GM21619 (cell line): ENCODE data around the gene ZNF326.
"Not testable (repeated sequence)": the region's sequence is repeated elsewhere in the genome, so short reads cannot be mapped to it uniquely, and the experiment has no call there.

Source experiments
- ATAC-seq: cut with Tn5 transposase; IDR thresholded peaks from one replicate; pipeline ENCODE4 v1.9.1; 2021; ENCODE audit not compliant: unreplicated experiment

The ZNF326 gene

DNA sequence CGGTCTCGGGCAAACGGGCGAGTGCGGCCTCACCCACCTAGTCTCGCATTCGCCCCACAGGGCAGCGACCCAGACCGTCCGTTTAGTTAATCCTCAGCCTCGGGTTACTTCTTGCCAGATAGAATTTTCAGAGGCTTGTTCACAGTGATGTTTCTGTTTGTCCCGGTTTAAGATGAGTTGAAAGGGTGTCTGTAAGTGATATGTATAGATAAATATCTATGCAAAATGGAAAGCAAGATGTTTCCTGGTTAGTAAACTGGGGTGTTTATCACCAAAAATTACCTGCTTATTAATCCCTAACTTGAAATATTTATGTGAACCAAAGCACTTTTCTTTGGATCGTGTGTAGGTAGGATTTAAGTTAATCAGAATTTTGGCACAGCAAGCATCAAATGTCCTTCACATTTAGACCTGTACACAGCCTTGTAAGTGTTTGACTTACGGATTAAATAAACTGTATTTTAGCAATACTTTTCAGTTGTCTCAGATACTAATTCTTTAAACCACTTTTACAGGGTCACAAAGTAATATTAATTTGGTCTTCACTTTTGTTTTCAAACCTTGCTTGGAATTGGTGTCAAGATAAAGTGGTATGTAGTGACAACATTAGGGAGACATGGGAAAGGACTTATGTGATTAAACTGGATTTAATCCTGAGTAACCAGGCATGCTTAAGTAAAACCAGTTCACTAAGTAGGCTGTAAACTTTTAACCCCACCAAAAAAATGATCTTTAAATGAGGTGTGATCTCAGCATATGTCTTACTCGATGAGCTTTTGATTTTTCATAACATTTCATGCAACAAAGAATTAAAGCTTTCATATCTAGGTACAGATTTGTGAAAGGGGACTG, 914 bp downstream of the ZNF326 start:
- ATAC-seq, result no peak

DNA sequence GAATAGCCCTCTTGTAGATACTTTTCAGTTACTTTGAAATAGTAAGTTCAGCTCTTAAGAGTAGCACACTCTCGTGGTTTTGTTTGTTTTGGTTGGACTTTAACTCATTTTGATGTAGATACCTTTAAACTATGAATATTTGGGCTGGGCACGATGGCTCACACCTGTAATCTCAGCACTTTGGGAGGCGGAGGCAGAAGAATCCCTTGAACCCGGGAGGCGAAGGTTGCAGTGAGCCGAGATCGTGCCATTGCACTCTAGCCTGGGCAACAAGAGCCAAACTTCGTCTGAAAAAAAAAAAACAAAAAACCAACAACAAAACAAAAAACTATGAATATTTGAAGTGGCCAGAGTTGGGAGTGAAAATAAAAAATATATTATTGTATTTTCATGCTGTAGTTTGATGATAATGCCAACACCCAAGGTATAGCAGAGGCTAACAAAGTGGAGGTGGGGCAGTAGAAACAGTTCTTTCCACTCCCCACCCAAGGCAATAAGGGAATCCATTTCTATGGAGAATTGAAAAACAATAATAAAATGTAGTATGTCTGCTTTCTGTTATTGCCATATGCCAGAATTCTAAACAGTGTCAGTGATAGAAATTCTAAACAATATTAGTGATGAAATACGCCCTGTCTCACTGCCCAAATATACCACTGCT, 1.7 kb downstream of the ZNF326 start:
- ATAC-seq, result no peak

DNA sequence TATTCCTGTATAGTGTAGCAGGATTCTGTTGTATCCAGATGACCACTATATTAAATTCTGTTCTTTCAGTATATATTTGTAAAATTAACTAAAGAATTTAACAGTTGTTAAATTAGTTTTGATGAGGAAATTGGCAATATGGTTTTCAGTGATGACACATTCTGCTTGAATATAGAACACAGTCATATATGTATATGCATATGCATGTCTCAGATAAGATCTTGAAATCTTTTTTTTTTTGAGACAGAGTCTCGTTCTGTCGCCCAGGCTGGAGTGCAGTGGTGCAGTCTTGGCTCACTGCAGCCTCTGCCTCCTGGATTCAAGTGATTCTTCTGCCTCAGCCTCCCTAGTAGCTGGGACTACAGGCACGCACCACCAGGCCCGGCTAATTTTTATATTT, 2.2 kb downstream of the ZNF326 start:
- not testable (repeated sequence) for ATAC-seq

DNA sequence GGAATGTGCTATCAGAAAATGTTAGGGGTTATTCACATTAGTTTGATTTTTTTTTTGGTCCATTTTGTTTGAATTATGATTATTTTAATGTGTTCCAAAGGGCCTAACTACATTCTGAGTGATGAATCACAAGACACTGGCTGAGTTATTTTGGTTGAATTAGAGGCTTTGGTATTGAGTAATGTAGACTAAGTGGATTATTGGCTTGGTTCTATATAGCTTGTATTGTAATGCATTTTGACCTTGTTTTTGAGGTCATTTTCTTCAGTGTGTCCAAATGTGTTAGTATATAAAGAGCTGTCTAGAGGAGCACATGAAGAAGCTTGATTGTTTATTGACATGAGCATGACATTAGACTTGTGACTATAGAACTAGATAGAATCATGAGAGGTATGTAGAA, 3.4 kb downstream of the ZNF326 start:
- no peak for ATAC-seq

DNA sequence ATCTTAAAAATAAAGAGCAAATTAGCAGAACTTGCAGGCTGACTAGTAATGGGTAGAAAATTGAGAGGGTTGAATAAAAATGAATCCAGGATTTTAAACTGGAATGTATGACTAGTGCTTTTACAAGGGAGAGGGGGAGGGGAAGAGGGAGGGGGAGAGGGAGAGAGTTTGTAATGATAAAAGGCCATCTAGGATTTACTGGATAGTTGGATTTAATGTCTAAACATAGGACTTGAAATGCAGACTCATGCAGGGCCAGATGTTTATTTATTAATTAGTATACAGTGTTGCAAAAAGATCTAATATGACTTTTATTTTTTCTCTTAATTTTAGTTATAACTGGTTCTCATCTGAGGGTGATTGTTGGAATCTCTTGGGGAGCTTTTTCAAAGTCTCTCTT, 4.3 kb downstream of the ZNF326 start:
- no peak for ATAC-seq

DNA sequence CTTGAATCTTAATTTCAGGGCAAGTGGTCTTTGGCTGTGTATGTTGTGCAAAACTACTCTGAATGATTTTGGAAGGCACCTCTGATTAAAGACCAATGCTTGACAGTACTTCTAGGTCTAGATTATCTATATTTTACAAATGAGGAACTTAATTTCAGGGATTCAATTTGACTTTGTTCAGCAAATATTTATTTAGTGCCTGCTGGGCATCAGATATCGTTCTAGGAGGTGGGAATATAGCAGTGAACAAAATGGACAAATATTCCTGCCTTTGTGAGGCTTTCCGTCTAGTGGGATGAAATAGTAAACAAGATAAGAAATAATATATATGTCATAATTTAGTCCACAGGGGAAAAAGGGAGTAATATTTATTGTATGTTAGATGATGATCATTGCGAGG, 4.7 kb downstream of the ZNF326 start:
- no peak for ATAC-seq

DNA sequence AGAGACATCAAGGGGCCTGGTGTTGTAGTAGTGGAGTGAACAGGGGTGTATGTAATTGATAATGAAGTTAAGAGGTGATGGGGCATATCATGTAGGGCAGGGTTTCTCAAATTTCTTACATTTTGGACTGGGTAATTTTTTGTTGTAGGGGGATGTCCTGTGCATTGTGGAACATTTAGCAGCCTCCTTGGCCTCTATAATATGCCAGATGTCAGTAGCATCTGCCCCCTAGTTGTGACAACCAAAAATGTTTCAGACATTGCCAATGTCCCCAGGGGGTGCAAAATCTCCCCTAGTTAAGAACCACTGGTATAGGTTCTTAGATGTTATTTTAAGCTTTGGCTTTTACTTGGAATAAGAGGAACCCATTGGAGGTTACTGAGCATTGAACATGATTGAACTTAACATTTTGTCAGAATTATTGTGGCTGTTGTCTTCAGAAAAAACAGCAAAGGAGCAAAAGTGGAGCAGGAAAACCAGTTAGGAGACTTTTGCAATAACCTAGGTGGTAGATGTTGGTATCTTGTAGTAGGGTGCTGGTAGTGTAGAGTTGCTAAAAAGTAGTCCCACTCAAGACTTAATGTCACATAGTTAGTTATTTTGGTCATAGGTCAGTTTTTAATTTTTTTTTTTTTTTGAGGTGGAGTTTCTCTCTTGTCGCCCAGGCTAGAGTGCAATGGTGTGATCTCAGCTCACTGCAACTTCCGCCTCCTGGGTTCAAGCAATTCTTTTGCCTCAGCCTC, 6.2 kb downstream of the ZNF326 start:
- ATAC-seq, result no peak

DNA sequence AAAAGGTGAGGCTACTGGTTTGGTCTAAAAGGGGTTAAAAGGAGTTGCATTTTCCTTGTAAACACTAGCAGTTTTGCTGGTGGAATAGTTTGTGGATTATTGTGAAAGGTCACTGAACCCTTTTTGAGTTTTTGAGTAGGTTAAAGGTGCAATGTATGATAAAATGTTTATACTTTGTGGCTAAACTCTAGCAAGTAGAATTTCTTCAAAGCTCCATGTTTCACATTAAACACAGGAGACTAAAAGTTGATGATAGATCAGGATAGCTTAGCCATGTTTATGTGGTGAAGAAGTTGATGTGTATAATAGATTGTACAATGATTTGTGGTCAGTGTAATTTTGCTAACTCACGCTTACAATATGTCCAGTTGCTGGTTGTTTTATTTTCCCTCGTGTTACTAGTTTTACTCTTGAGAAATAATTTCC, 13.1 kb downstream of the ZNF326 start:
- no peak for ATAC-seq

DNA sequence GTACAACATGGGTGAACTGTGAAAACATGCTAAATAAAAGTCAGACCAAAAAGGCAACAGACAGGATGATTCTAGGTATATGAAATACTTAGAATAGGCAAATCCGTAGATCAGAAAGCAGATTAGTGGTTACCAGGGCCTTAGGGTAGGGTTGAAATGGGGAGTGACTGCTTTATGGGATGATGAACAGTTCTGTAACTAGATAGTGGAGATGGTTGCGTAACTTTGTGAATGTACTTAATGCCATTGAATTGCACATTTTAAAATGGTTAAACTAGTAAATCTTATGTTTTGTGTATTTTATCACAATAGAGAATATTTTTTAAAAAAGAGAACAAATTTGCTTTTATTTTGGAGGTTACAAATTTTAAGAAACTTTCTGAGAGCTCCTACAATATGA, 17.4 kb downstream of the ZNF326 start:
- no peak for ATAC-seq

DNA sequence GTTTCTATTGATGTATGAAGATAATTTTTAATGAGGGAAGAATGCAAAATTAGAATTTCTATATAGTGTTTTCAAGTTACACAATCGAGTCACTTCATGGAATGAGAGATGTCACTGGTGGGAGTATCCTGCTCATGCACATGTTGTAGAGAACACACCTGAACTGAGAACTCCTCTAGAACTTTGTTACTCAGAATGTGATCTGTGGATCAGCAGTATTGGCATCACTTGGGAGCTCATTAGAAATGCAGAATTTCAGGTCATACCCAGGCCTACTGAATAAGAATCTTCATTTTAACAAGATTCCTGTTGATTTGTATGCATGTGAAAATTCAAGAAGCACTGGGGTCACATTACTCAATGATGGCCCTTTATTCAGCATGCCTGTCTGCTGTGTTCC, 28.8 kb downstream of the ZNF326 start:
- ATAC-seq, result no peak

DNA sequence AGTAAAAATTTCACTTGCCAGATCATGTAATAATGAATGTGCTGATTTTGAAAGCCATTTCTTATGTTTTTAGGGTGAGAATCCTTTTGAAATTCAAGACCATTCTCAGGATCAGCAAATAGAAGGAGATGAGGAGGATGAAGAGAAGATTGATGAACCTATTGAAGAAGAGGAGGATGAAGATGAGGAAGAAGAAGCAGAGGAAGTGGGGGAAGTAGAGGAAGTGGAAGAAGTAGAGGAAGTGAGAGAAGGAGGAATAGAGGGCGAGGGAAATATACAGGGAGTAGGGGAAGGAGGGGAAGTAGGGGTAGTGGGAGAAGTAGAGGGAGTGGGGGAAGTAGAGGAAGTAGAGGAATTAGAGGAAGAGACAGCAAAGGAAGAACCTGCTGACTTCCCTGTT, 32.4 kb downstream of the ZNF326 start:
- no peak for ATAC-seq

DNA sequence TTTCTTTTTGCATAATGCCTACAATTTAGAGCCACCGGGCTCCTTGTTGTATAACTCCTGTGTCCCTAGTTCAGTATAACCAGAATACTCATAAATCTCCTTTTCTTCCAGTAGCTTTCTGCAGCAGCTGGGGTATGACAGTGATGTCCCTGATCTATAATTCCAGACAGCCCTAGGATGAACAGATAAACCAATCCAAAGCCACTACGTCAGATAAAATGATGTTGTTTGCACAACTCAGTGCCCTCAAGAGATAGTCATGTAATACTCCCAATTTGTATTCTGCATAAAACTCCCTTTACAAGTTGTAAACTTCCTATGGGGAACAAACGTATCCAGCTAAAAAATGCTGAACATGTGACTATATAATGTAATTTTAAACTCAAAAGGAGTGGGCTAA, 44.7 kb downstream of the ZNF326 start:
- no peak for ATAC-seq

DNA sequence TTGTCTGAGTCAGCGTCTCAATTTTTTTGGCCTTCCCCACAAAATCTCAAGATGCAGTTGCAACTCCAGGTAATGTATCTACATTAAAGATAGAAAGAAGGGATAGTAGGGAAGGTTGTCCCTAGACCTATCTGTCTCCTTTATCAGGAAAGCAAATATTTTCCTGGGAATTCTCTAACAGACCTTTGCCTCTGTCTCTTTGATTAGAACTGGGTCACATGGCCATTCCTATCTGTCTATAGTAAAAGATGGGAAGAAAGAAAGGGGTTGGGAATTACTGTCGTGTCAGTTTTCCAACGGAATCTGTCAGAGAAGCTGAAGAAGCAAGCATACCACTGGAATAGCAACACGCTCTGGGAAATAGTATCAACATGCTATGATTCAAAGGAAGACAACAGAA, 48.7 kb downstream of the ZNF326 start:
- no peak for ATAC-seq

DNA sequence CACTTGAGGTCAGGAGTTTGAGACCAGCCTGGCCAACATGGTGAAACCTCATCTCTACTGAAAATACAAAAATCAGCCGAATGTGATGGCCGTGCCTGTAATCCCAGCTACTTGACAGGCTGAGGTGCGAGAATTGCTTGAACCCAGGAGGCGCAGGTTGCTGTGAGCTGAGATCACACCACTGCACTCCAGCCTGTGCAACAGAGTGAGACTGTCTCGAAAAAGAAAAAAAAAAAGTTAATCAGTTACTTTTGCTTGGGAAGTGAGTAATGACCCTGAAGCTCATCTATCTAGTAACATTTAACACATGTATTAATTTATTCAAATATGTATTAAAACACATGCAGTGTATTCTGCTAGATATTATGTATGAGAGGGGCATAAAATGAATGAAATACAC, 49.4 kb downstream of the ZNF326 start:
- no peak for ATAC-seq

DNA sequence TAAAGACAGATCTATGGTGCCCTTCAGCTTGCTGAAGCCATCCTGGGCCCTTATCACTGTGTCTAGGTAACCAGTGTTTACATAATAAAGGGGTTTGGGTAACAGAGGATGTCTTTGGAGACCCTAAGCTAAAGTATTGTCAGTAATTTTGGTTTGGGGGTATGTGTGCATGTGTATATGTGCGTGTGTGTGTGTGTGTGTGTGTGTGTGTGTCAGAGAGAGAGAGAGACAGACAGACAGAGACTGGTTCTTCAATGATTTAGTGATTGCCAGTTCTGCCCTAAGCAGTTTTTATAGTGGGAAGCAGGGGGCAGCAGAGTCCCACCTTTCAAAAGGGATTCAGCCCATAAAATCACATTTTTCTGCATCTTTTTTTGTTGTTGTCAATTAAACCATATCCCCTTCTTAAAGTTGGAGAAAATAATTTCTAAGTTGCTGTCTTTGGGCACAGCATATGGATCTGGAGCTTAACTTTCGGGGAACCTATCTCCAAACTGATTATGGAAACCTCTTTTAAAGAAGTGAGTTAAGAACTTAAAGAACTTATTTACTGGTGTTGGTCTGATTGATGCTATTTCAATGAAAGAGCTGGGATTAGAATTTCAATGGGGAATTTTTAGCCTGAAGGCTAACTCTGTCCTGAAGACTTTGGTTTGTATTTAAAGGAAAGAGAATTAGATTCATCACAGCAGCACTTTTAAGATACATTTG, 51.1 kb downstream of the ZNF326 start:
- ATAC-seq, result no peak

DNA sequence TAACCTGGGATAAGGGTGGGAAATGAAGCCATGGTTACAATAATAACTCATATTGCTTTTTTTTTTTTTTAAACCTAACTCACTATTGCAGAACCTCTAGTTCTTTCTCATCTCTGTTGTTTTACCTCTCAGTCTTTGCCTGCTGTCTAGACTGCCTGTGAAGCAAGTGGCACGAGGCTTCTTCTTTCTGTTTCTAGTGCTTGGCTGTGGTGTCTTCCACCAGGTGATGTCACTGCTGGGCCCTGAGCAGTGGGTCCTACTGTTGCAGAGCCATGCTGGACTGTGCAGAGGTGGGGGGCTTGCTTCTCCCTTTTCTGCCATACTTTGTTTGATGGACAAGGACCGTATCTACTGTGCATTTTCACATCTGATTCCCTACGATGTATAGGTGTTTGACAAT, 51.7 kb downstream of the ZNF326 start:
- no peak for ATAC-seq

DNA sequence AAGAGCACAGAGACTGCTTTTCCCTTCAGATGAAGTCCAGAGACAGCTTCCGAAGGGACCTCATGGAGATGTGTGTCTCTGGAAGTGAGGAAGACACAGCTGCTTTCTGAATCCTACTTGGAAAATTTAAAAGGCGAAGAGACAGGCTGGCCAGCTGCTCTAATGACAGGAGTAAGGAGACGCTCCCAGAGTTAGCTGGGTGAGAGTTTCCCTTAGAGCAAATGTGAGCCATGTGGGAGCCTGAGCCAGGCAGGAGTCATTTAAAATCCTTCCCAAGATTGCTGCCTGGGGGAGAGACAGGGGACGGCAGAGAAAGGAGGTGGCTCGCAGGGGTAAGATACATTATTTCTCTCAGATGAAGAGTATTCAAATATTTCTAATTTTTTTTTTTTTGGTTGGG, 53.1 kb downstream of the ZNF326 start:
- no peak for ATAC-seq

DNA sequence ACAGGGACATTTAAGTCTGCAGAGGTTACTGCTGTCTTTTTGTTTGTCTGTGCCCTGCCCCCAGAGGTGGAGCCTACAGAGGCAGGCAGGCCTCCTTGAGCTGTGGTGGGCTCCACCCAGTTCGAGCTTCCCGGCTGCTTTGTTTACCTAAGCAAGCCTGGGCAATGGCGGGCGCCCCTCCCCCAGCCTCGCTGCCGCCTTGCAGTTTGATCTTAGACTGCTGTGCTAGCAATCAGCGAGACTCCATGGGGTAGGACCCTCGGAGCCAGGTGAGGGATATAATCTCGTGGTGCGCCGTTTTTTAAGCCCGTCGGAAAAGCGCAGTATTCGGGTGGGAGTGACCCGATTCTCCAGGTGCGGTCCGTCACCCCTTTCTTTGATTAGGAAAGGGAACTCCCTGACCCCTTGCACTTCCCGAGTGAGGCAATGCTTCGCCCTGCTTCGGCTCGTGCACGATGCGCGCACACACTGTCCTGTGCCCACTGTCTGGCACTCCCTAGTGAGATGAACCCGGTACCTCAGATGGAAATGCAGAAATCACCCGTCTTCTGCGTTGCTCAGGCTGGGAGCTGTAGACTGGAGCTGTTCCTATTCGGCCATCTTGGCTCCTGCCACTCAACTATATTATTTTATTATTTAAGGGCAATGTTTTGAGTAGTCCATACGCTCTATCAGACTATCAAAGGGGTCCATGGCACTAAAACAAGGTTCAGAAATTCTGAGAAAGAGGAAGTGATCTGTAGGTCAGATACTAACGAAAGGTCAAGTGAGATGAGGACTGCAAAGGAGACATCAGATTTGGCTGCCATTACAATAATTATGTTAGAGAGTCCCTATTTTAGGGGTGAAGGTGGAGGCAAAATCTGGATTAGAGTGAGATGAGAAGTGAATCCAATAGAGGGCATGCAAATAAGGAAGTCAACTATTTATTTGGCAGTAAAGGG, 68.1 kb downstream of the ZNF326 start:
- ATAC-seq, result not testable (repeated sequence)

DNA sequence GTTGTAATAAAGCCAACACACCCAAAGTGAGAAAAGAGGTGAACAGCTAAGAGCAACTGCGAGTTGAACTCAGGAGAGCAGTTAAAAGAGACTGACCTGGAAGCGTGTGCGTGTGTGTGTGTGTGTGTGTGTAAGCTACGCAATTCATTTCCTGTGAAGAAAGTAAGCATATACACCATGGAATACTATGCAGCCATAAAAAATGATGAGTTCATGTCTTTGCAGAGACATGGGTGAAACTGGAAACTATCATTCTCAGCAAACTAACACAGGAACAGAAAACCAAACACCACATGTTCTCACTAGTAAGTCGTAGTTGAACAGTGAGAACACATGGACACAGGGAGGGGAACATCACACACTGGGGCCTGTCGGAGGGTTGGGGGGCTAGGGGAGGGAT, 69.2 kb downstream of the ZNF326 start:
- not testable (repeated sequence) for ATAC-seq
